ENCODE results near the gene KRTAP1-4.

DNA sequence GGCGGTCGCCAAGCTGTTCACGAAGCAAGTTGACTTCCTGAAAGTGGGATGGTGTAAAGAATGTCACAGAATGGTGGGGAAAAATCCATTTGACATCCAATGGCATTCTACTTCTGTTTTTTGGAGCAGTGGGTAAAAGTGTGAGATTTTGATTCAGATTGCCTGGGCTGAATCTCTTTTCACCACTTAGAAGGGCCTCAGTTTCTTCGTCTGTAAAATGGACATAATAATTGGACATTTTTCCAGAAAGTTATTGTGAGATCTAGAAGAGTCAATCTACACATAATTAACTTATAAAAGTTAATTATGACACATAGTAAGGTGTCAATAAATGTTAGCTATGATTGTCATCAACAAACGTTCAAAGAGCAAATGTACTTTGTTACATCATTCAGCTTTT lies 48.9 kb downstream of the KRTAP1-4 start:
- TF ChIP-seq, protein P1, sequence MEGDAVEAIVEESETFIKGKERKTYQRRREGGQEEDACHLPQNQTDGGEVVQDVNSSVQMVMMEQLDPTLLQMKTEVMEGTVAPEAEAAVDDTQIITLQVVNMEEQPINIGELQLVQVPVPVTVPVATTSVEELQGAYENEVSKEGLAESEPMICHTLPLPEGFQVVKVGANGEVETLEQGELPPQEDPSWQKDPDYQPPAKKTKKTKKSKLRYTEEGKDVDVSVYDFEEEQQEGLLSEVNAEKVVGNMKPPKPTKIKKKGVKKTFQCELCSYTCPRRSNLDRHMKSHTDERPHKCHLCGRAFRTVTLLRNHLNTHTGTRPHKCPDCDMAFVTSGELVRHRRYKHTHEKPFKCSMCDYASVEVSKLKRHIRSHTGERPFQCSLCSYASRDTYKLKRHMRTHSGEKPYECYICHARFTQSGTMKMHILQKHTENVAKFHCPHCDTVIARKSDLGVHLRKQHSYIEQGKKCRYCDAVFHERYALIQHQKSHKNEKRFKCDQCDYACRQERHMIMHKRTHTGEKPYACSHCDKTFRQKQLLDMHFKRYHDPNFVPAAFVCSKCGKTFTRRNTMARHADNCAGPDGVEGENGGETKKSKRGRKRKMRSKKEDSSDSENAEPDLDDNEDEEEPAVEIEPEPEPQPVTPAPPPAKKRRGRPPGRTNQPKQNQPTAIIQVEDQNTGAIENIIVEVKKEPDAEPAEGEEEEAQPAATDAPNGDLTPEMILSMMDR (IDR thresholded peaks at IDR 0.05; ENCODE audit: insufficient read depth, low read length): no peak
- no peak for TF ChIP-seq POLR2AphosphoS5 (IDR thresholded peaks at IDR 0.05; ENCODE audit: low read depth)
- TF ChIP-seq, protein P2, sequence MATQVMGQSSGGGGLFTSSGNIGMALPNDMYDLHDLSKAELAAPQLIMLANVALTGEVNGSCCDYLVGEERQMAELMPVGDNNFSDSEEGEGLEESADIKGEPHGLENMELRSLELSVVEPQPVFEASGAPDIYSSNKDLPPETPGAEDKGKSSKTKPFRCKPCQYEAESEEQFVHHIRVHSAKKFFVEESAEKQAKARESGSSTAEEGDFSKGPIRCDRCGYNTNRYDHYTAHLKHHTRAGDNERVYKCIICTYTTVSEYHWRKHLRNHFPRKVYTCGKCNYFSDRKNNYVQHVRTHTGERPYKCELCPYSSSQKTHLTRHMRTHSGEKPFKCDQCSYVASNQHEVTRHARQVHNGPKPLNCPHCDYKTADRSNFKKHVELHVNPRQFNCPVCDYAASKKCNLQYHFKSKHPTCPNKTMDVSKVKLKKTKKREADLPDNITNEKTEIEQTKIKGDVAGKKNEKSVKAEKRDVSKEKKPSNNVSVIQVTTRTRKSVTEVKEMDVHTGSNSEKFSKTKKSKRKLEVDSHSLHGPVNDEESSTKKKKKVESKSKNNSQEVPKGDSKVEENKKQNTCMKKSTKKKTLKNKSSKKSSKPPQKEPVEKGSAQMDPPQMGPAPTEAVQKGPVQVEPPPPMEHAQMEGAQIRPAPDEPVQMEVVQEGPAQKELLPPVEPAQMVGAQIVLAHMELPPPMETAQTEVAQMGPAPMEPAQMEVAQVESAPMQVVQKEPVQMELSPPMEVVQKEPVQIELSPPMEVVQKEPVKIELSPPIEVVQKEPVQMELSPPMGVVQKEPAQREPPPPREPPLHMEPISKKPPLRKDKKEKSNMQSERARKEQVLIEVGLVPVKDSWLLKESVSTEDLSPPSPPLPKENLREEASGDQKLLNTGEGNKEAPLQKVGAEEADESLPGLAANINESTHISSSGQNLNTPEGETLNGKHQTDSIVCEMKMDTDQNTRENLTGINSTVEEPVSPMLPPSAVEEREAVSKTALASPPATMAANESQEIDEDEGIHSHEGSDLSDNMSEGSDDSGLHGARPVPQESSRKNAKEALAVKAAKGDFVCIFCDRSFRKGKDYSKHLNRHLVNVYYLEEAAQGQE (IDR thresholded peaks at IDR 0.05; ENCODE audit: insufficient replicate concordance, low read depth): no peak

All from HL-60 (cell line).